ENCODE measurements around the gene VSTM2B.

DNA sequence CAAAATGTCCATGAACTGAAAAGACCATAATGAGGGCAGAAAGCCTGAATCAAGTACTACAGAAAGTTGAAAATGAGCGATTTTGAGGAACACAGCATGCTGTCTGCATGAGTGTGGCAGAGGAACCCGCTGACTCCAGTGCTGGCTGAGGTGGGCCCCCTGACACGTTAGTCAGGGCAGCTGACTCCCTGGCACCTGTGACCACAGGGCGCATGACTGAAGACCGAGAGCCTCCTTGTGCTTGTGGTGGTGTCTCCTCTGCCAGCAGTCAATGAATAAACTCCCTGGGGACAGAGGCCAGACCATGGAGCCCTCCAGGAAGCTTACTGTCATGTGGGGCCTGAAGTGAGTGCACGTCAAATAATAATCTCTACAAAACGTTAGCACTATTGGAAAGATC lies 38.4 kb upstream of the VSTM2B start:
- no peak for TF ChIP-seq POLR2A (IDR thresholded peaks at IDR 0.05)
- TF ChIP-seq, protein P1, sequence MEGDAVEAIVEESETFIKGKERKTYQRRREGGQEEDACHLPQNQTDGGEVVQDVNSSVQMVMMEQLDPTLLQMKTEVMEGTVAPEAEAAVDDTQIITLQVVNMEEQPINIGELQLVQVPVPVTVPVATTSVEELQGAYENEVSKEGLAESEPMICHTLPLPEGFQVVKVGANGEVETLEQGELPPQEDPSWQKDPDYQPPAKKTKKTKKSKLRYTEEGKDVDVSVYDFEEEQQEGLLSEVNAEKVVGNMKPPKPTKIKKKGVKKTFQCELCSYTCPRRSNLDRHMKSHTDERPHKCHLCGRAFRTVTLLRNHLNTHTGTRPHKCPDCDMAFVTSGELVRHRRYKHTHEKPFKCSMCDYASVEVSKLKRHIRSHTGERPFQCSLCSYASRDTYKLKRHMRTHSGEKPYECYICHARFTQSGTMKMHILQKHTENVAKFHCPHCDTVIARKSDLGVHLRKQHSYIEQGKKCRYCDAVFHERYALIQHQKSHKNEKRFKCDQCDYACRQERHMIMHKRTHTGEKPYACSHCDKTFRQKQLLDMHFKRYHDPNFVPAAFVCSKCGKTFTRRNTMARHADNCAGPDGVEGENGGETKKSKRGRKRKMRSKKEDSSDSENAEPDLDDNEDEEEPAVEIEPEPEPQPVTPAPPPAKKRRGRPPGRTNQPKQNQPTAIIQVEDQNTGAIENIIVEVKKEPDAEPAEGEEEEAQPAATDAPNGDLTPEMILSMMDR (IDR thresholded peaks at IDR 0.05): no peak

All from heart left ventricle (tissue), 13 donors.